SK-N-MC (cell line): ENCODE results near the gene SPRED3.

Source experiments
- EZH2 ChIP-seq: fragments of 200-600 bp; sonication (generic); IDR thresholded peaks from one replicate; pipeline ENCODE4 v1.6.1; 2017; ENCODE audit warnings: antibody characterized with exemption
- FOXP2 ChIP-seq: optimal IDR thresholded peaks from 2 replicates; pipeline ENCODE3; 2011; ENCODE audit warnings: mild to moderate bottlenecking, moderate library complexity; ENCODE audit not compliant: insufficient read depth; ENCODE audit errors: extremely low read length, control extremely low read depth
- POLR2AphosphoS5 ChIP-seq: IDR thresholded peaks from 2 replicates; pipeline ENCODE4 v1.6.1; 2012; ENCODE audit warnings: mild to moderate bottlenecking, low read depth, low read length, borderline replicate concordance

DNA sequence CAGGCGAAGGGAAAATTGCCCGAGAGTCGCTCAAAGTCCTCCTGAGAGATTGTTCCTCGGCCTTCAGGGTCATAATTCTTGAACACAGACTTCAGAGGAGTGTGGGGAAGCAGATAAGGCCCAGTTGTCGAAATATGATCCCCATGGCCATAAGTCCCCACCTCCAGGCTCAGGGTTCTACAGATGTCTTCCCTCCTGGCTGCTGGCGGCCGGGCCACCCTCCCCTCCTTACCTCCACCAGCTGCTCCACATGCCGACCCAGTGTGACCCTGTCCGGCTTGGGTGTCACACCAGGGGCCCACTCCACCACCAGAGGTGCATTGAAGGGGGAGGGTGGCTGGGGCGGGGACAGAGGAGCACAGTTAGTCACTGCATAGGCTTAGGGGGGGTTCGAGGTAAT lies 24.5 kb downstream of the SPRED3 start:
- TF ChIP-seq EZH2 (no peak), POLR2AphosphoS5 (no peak), FOXP2 (no peak)
